Inflammatory macrophage (primary cell): ENCODE results near the gene TMEM273.

Experiments
- DNase-seq, 2 donors: peaks; one replicate each; pipeline ENCODE4 v3.0.0-alpha.2; 2020 to 2022
- total RNA-seq, 18 experiments: gene quantifications; one replicate each; lab custom pipeline; 2026; ENCODE audit warnings: mixed read lengths in 6 of 18, inconsistent platforms in 2 of 18; lab: John Stamatoyannopoulos, UW

Gene TMEM273
- 7.2 to 117 (median 65.2) reads per million in 18 experiments for total RNA-seq

GRCh38 chr10:49187950-49188761 lies at the start of gene TMEM273:
Gene TMEM273, minus strand, starts transcription at chr10:49188391. Its CDS starts 55 bp downstream, at chr10:49188336.
- DNase-seq = peak; percentile 88 to 91

- peak; percentile 38 to 46 for DNase-seq
Measured at GRCh38 chr10:49237985-49238384, 49.8 kb upstream of the TMEM273 start.

- DNase-seq = no peak
Measured at GRCh38 chr10:49235392-49235791, 47.2 kb upstream of the TMEM273 start.

- no peak for DNase-seq
Measured at GRCh38 chr10:49231086-49231820, 43.1 kb upstream of the TMEM273 start.

- no peak for DNase-seq
Measured at GRCh38 chr10:49230004-49230403, 41.8 kb upstream of the TMEM273 start.

- no peak for DNase-seq
Measured at GRCh38 chr10:49228677-49229076, 40.5 kb upstream of the TMEM273 start.

- DNase-seq = no peak
Measured at GRCh38 chr10:49227406-49227805, 39.2 kb upstream of the TMEM273 start.

GRCh38 chr10:49226594-49226993 lies 38.4 kb upstream of the TMEM273 start:
- DNase-seq = no peak

- peak; percentile 21 to 23 for DNase-seq
Measured at GRCh38 chr10:49225218-49225876, 37.2 kb upstream of the TMEM273 start.

GRCh38 chr10:49223205-49223604 lies 35.0 kb upstream of the TMEM273 start:
- no peak for DNase-seq

GRCh38 chr10:49222170-49222569 lies 34.0 kb upstream of the TMEM273 start:
- DNase-seq = no peak

DNA sequence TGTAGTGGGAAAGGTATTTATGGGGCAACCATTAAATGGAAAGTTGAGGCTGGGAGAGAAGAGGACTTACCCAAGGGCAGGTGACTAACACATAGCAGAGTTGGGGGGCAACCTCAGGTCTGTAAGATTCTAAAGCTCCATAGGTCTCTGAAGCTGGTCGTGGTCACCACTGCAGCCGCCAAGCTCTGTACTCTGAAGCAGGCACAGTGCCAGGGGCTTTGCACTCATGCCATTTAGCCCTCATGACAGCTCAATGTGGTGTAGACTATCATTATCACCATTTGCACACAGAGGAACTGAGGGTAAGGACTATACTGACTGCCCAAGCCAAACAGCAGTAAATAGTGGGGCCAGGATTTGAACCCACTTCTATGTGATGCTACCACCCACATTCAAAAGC lies 32.5 kb upstream of the TMEM273 start:
- DNase-seq = no peak

DNA sequence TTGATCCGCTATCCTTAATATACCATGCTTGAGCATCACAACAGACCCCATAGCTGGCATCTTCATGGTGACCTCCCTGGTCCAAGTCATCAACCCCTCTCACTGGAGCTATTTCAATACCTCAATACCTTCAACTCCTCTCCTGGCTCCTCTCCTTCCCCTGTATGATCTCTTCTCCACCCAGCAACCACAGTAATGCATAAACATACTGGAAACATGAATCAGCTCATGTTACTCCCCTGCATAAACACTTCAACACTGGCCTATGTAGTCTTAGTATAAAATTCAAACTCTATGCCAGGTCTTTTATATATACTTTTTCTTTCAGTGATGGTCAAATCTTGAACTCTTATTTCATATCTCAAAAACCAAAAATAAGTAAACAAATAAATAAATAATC lies 31.8 kb upstream of the TMEM273 start:
- no peak for DNase-seq

DNA sequence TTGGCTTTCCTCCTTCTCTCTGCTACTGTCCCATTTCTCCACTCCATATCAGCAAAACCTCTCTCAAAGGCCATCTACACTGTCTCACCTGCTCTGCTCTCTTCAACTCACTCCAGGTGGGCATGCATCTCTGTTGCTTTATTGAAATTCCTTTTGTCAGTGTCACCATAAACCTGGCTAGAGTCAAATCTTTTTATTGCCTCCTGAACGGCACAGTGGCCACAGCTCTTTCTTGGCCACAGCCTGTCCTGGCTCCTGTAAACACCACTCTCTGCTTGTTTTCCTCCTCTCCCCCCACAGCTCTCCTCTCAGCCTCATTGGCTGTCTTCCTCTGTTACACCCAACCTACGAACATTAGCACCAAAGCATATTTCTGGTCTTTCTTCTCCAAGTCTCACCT lies 31.1 kb upstream of the TMEM273 start:
- no peak for DNase-seq

DNA sequence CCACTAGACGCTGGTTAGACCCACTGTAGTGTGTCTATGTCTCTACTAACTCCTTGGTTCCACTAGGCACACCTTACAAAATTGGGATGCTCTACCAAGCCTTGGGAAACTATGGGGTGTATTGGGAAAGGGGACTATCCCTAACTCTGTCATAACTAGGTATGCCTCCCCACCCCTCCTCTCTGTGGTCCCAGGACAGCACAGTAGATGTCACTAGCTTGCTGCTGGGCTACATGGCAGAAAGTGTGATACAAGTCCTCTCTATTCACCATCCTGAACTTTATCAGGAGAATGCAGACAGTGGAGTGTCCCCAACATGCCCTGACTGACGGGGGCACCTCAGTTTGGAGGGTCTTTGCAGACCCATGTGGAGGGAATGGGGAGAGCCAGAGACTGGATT lies 30.3 kb upstream of the TMEM273 start:
- no peak for DNase-seq

GRCh38 chr10:49217645-49218044 lies 29.5 kb upstream of the TMEM273 start:
- no peak for DNase-seq

DNA sequence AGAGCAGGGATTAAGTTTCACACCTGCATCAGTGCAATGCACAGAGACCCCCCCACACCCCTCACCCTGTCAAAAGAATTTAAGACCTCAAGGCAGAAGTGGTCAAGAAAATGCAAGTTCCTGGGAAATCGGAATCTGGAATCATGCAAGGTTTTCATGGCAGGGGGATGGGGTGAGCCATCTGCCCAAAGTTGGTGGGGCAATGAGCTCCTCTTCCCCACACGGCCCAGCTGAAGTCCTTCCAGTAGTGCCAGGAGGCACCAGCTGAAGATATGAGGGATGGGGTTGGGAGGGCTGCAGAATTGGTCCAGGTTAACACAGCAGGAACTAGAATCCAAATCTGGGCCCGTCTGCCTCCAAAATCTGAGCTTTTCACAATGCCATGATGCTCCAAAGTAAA lies 25.0 kb upstream of the TMEM273 start:
- no peak for DNase-seq

DNA sequence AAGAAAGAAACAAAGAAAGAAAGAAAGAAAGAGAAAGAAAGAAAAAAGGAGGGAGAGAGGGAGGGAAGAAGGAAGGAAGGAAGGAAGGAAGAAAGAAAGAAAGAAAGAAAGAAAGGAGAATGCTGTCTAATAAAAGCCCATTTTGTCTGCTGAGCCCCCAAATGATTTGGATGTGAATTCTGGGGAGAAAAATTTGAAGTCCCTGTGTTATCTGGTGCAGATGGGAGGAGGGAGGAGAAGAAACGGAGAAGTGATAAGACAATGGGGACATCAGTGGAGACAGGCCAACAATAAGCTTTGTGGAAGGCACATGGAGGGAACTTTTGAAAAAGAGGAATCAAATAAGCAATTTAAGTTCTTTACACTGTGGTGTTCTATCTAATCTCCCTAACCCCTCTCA lies 24.6 kb upstream of the TMEM273 start:
- DNase-seq = no peak

DNA sequence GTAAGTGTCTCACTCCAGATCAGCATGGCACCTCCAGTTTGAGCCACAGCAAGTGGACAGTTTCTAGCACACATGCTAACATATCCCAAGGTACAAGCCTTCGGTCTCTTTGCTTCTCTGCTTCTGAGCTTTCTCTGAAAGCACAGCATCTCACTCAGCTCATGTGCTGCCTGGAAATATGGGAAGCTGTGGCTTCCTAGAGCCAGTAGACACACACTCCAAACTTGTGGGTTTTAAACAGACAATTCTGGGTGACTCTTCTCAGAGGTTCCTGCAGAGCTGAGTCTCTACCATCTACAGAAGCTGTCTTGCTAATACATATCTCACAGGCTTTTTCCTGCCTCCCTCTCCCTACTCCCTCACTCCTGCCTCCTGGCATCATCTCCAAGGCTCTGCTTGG lies 23.9 kb upstream of the TMEM273 start:
- DNase-seq = peak; percentile 30 to 55

- DNase-seq = no peak
Measured at GRCh38 chr10:49208996-49209395, 20.8 kb upstream of the TMEM273 start.

GRCh38 chr10:49207936-49208487 lies 19.8 kb upstream of the TMEM273 start:
- no peak for DNase-seq

DNA sequence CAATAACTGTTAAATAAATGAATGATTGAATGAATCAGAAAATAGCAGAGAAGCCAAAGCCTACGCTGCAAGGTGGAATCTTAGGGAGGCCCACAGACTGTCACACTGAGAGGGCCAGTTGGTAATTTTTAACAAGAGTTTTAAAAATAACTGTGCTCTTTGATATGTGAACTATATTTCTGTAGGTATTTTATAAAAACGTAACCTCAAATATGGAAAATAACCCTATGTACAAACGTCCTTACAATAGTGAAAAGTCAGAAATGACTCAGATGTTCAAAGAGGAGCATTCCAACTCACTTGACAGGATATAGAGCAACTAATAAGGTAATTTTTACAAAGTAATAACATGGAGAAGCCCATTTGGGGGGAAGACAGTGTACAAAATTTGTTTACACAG lies 18.9 kb upstream of the TMEM273 start:
- no peak for DNase-seq

DNA sequence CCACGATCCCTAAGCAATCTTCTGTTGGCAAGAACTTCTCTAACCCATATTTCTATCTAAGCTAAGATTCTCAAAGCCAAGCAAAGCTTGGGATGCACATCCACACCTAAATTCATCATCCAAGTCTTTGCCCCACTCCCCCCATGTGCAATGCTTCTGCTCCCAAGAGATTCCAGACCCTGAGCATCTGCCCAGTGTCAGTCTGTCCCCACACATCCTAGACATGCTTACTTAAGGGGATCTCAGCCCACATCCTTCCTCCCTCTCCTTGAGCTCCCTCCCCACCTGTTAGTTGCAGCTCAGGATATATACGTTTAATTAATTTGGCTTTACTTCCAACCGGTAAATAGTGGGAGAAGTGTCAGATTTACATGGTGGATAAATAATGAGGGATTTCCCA lies 17.0 kb upstream of the TMEM273 start:
- no peak for DNase-seq
